Gastrocnemius medialis (tissue), 4 donors: Measurements from ENCODE around the gene CCDC187. TPM values are rescaled to one million over a fixed set of nuclear protein-coding genes. Genes with fewer than 3 reads are reported as not detected.

Experiments
- ATAC-seq, 2 donors: fragments of 150-250 bp; one replicate each; pipeline ENCODE4 v1.9.1; 2016
- DNase-seq, 2 donors: peaks; one replicate each; pipeline ENCODE4 v3.0.0-alpha.2; 2019
- H3K27ac ChIP-seq, 4 donors: fragments of 200-600 bp; sonication (generic); 1 replicate in 1 of 4; 2 replicates in 3 of 4; pipeline ENCODE4 v1.5.1; 2016 to 2018; ENCODE audit warnings: mild to moderate bottlenecking in 2 of 4, moderate library complexity in 1 of 4
- H3K27me3 ChIP-seq, 3 donors: fragments of 200-600 bp; sonication (generic) in 2 of 3; 1 replicate in 1 of 3; 2 replicates in 2 of 3; pipeline versions ENCODE4 v1.5.1 to v1.6.0; 2016 to 2019; ENCODE audit warnings: mild to moderate bottlenecking in 1 of 3, moderate library complexity in 1 of 3
- H3K36me3 ChIP-seq, 2 donors: fragments of 200-600 bp; sonication (generic) in 1 of 2; one replicate each; pipeline ENCODE4 v1.5.1; 2017 to 2018
- H3K4me1 ChIP-seq, 2 donors: fragments of 200-600 bp; sonication (generic) in 1 of 2; one replicate each; pipeline ENCODE4 v1.5.1; 2016 to 2017; ENCODE audit warnings: mild to moderate bottlenecking in 2 of 2
- H3K4me3 ChIP-seq, 4 donors: fragments of 200-600 bp; sonication (generic) in 3 of 4; 1 replicate in 1 of 4; 2 replicates in 3 of 4; pipeline ENCODE4 v1.5.1; 2016 to 2019; ENCODE audit warnings: mild to moderate bottlenecking in 2 of 4
- H3K9me3 ChIP-seq, 3 donors: fragments of 200-600 bp; sonication (generic) in 2 of 3; 1 replicate in 1 of 3; 2 replicates in 2 of 3; pipeline ENCODE4 v1.5.1; 2016 to 2019
- CTCF ChIP-seq, 5 experiments: fragments of 450-650 bp in 3 of 5; fragments of 200-600 bp in 2 of 5; sonication (generic) in 2 of 5; IDR thresholded peaks in 4 of 5; conservative IDR thresholded peaks in 1 of 5; 1 replicate in 4 of 5; 2 replicates in 1 of 5; pipeline ENCODE4 v1.5.1; 2016 to 2019; ENCODE audit warnings: antibody characterized with exemption in 5 of 5, mild to moderate bottlenecking in 3 of 5, moderate library complexity in 3 of 5
- POLR2A ChIP-seq, 2 donors: fragments of 450-650 bp; IDR thresholded peaks; one replicate each; pipeline ENCODE4 v1.6.1; 2017; ENCODE audit warnings: antibody characterized with exemption in 2 of 2, mild to moderate bottlenecking in 2 of 2, moderate library complexity in 2 of 2
- in situ Hi-C, 4 donors: fragments of 200-750 bp; cut with MboI; loops; one replicate each; pipeline versions ENCODE4 v1.15.0 to v1.8.0; 2017; ENCODE audit warnings: low sequenced_read_pairs in 4 of 4
- intact Hi-C: fragments of 100-400 bp; cut with DNase I; formaldehyde crosslinking; loops from one replicate; pipeline ENCODE4 v1.15.1; 2023; ENCODE audit warnings: low total_unique reads
- total RNA-seq, 4 donors: library from RNA; depleted of rRNA; stranded (reverse); fragments of >200 nt; gene quantifications; one replicate each; pipeline versions ENCODE4 v1.1.0 to v1.2.3, GENCODE V29; 2016

CCDC187 gene
- total RNA-seq, 4 donors from 2014 or later, result not detected

DNA sequence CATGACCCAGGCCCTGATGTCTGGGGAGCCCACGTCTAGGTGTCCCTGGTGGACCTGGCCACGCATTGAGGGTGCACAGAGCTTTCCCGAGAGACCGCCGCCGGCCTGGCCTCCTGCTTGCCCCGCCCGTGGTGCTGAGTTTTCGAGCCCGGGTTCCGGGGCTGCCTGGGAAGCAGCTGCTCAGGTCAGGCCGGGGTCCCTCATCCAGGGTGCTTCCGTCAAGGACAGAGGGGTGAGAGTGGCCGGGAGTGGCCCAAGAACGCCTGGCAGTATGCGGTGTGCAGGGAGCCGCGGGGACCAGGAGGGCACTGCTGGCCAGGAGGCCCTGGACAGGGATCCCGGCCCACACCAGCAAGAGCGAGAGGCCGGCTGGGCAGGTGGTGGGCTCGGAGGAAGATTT, 19.6 kb downstream of the CCDC187 start:
- no peaks in the 10 kb centered on the region for H3K9me3 ChIP-seq
- no peak overlapping the region for H3K27ac ChIP-seq
- intact Hi-C loops, result no loop called here
- H3K36me3 ChIP-seq, result no peaks in the 10 kb centered on the region
- no peak overlapping the region for H3K4me3 ChIP-seq
- ATAC-seq, result no peak
- peaks cover 6 to 8% of the 10 kb centered on the region in 2 donors for H3K4me1 ChIP-seq
- in situ Hi-C loops, result loop anchor here in 1 of 4 donors (25.0 kb wide), 1 partner anchor 122 kb away; no protein-coding TSS in a partner anchor
- peaks cover 16 to 33% (median 17%) of the 10 kb centered on the region in 3 donors for H3K27me3 ChIP-seq
- TF ChIP-seq CTCF (IDR thresholded peaks at IDR 0.05 in 4 of 5, conservative IDR thresholded peaks at IDR 0.05 in 1 of 5) (no peak), POLR2A (IDR thresholded peaks at IDR 0.05) (no peak)
- DNase-seq, result no peak

DNA sequence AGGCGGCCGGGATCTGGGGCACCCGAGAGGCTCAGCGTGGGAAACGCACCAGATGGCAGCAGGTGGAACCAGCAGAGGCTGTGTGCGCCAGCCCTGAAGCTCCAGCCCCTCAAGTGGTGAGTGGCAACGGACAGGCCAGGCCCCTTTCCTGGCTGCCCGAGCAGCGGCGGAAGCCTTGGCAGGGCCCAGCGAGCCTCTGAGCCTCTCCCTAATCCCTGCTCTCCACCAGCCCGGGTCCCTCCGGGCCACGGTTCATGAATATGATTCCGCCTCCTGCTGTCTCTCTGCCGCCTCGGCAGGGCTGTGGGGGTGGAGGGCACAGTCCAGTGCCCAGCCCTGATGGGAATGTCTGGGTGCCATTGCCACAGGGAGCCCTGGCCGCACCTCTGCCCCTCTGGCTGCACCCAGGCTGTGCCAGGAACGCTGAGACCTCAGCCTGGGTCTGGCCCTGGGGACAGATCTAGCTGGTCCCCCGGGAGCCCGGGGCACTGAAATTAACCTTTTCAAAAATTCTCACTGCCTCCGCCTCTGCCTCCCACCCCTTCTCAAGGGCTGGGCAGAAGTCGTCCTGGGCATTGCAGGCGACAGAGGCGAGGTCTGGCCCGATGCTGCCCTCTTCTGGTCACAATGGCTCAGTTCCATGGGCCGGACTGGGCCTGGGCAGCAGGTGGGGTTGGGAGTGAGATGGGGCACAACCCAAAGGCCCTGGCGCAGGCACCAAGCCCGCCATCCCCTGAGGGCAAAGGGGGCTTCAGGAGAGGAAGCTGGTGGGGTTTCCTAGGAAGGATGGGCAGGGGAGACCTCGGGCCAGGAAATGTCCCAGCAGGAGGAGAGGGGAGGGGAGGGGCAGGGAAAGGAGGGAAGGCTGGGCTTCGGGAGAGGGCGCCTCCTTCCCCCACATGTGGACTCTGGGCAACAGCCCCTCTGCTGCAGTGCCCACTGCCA, 20.3 kb downstream of the CCDC187 start:
- Histone ChIP-seq H3K27ac (no peak overlapping the region), H3K36me3 (no peaks in the 10 kb centered on the region), H3K4me1 (peaks cover 6 to 8% of the 10 kb centered on the region in 2 donors), H3K9me3 (no peaks in the 10 kb centered on the region), H3K4me3 (peak overlapping the region; percentile 23 to 37 (median 26)), H3K27me3 (peaks cover 16 to 33% (median 17%) of the 10 kb centered on the region in 3 donors)
- peak; percentile 93 to 95 for ATAC-seq
- intact Hi-C loops (loop anchor here (1.0 kb wide), 2 partner anchors 113 to 150 kb away; no protein-coding TSS in a partner anchor), in situ Hi-C loops (loop anchor here in 1 of 4 donors (25.0 kb wide), 1 partner anchor 121 kb away; no protein-coding TSS in a partner anchor)
- TF ChIP-seq POLR2A (IDR thresholded peaks at IDR 0.05) (no peak), CTCF (IDR thresholded peaks at IDR 0.05 in 4 of 5, conservative IDR thresholded peaks at IDR 0.05 in 1 of 5) (peak; percentile 60 to 85 (median 74))
- DNase-seq, result peak; percentile 43 to 57

DNA sequence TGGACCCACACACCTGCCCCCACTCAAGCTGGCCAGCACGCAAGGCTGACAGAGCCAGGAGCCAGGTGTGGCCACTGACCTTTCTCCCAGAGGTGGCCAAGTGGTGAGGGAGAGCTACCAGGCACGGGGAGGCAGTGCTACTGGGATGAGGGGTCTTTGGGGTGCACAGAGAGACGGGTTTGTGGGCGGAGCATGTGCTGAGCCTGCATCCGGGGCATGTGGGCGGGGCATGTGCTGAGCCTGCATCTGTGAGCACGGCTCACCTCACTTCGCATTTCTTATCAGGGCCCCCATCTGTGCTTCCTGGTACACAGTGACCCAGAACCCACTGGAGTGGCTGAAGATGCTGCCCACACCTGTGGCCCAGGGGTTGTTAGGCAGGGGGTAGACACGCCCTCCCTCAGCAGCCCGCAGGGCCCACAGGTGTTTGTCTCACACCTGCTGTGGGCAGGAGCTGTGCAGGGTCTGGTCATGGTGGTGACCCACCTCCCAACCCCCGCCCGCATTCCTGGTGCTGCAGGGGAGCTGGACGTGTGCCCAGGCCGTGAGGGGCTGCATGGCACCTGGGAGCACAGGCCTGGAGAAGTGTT, 21.5 kb downstream of the CCDC187 start:
- Histone ChIP-seq H3K4me1 (peaks cover 6 to 8% of the 10 kb centered on the region in 2 donors), H3K27me3 (peaks cover 7 to 21% (median 21%) of the 10 kb centered on the region in 3 donors), H3K9me3 (no peaks in the 10 kb centered on the region), H3K27ac (no peak overlapping the region), H3K4me3 (no peak overlapping the region), H3K36me3 (no peaks in the 10 kb centered on the region)
- DNase-seq (no peak), ATAC-seq (no peak)
- intact Hi-C loops (no loop called here), in situ Hi-C loops (loop anchor here in 1 of 4 donors (25.0 kb wide), 1 partner anchor 120 kb away; no protein-coding TSS in a partner anchor)
- TF ChIP-seq POLR2A (IDR thresholded peaks at IDR 0.05) (no peak), CTCF (IDR thresholded peaks at IDR 0.05 in 4 of 5, conservative IDR thresholded peaks at IDR 0.05 in 1 of 5) (no peak)

- in situ Hi-C loops, result loop anchor here in 1 of 4 donors (25.0 kb wide), 1 partner anchor 119 kb away; no protein-coding TSS in a partner anchor
Measured at GRCh38 chr9:136281421-136282271, 22.2 kb downstream of the CCDC187 start.

More at GRCh38 chr9:136281421-136282271, 22.2 kb downstream of the CCDC187 start:
- TF ChIP-seq POLR2A (IDR thresholded peaks at IDR 0.05) (no peak), CTCF (IDR thresholded peaks at IDR 0.05 in 4 of 5, conservative IDR thresholded peaks at IDR 0.05 in 1 of 5) (no peak)
- intact Hi-C loops, result no loop called here
- Histone ChIP-seq H3K36me3 (no peaks in the 10 kb centered on the region), H3K27me3 (peaks cover 2 to 19% (median 16%) of the 10 kb centered on the region in 3 donors), H3K4me3 (no peak overlapping the region), H3K4me1 (peaks cover 6 to 8% of the 10 kb centered on the region in 2 donors), H3K9me3 (no peaks in the 10 kb centered on the region), H3K27ac (no peak overlapping the region)
- ATAC-seq, result no peak
- no peak for DNase-seq
